Hepatocyte (in vitro differentiated cells): ENCODE data around the gene PAF1. TPM values are rescaled to one million over a fixed set of nuclear protein-coding genes. Genes with fewer than 3 reads are reported as not detected.

Experiments
- DNase-seq: peaks from one replicate; pipeline ENCODE4 v3.0.0-alpha.2; 2016; ENCODE audit warnings: low spot score
- H2AFZ ChIP-seq: fragments of 200-600 bp; sonication (generic); 2 replicates; pipeline ENCODE4 v1.6.0; 2016; ENCODE audit warnings: antibody characterized with exemption, mild to moderate bottlenecking
- H3K27ac ChIP-seq: fragments of 200-600 bp; sonication (generic); 2 replicates; pipeline ENCODE4 v1.5.1; 2016; ENCODE audit warnings: mild to moderate bottlenecking
- H3K27me3 ChIP-seq: fragments of 200-600 bp; sonication (generic); 2 replicates; pipeline ENCODE4 v1.6.1; 2016
- H3K36me3 ChIP-seq: fragments of 200-600 bp; sonication (generic); replicated peaks from 2 replicates; pipeline ENCODE4 v1.5.1; 2016; ENCODE audit warnings: low read depth; ENCODE audit not compliant: insufficient read depth
- H3K4me1 ChIP-seq: fragments of 200-600 bp; sonication (generic); 2 replicates; pipeline ENCODE4 v1.5.1; 2016; ENCODE audit warnings: mild to moderate bottlenecking, moderate library complexity; ENCODE audit not compliant: insufficient read depth
- H3K4me2 ChIP-seq: fragments of 200-600 bp; sonication (generic); 2 replicates; pipeline ENCODE4 v1.6.0; 2016
- H3K4me3 ChIP-seq: fragments of 200-600 bp; sonication (generic); 2 replicates; pipeline ENCODE4 v1.5.1; 2016; ENCODE audit warnings: mild to moderate bottlenecking
- H3K79me2 ChIP-seq: fragments of 200-600 bp; sonication (generic); 2 replicates; pipeline ENCODE4 v1.6.0; 2017; ENCODE audit warnings: mild to moderate bottlenecking
- H3K9me2 ChIP-seq: fragments of 200-600 bp; sonication (generic); replicated peaks from 2 replicates; pipeline ENCODE4 v1.6.0; 2017; ENCODE audit warnings: mild to moderate bottlenecking; ENCODE audit not compliant: insufficient read depth
- H3K9me3 ChIP-seq: fragments of 200-600 bp; sonication (generic); 2 replicates; pipeline ENCODE4 v1.5.1; 2016; ENCODE audit warnings: low read depth, mild to moderate bottlenecking
- H4K20me1 ChIP-seq: fragments of 200-600 bp; sonication (generic); 2 replicates; pipeline ENCODE4 v1.6.0; 2016; ENCODE audit warnings: mild to moderate bottlenecking; ENCODE audit not compliant: insufficient read depth, poor library complexity, severe bottlenecking
- EZH2 ChIP-seq: fragments of 200-600 bp; sonication (generic); IDR thresholded peaks from 2 replicates; pipeline ENCODE4 v1.6.1; 2016; ENCODE audit warnings: antibody characterized with exemption, mild to moderate bottlenecking, borderline replicate concordance
- EZH2phosphoT487 ChIP-seq: fragments of 200-600 bp; sonication (generic); IDR thresholded peaks from one replicate; pipeline ENCODE4 v1.6.1; 2018; ENCODE audit warnings: antibody characterized with exemption, mild to moderate bottlenecking, low read depth, moderate library complexity; ENCODE audit not compliant: unreplicated experiment, severe bottlenecking
- WGBS: methylation state at CpG from one replicate; pipeline ENCODE4 v1.1.6; 2016; ENCODE audit warnings: low lambda C conversion rate; ENCODE audit errors: missing lambda C conversion rate; 5-methylcytosine and 5-hydroxymethylcytosine counted together
- polyA plus RNA-seq: library from polyadenylated mRNA; unstranded; fragments of >200 nt; fragmentation: Nextera tagmentation; extraction: Ambion mirVana; gene quantifications from 2 replicates; pipeline ENCODE4 v1.2.1, GENCODE V29; 2016
- total RNA-seq: library from RNA; depleted of rRNA; stranded (reverse); fragments of >200 nt; gene quantifications from 2 replicates; pipeline ENCODE4 v1.2.3, GENCODE V29; 2014
- TF ChIP-seq, protein P1 (sequence below): fragments of 200-600 bp; sonication (generic); IDR thresholded peaks from 2 replicates; pipeline ENCODE4 v1.5.1; 2016; ENCODE audit warnings: antibody characterized with exemption, mild to moderate bottlenecking; ENCODE audit not compliant: poor library complexity

Gene PAF1
- total and polyA plus RNA-seq, 2 experiments from 2014 or later = 30.4 to 54.4 TPM

- no peak overlapping the region for H2AFZ ChIP-seq
- no peaks in the 10 kb centered on the region for H3K9me2 ChIP-seq
- no peaks in the 10 kb centered on the region for H3K36me3 ChIP-seq
- H3K9me3 ChIP-seq = no peaks in the 10 kb centered on the region
- no peak overlapping the region for H3K4me2 ChIP-seq
- H3K27me3 ChIP-seq = no peaks in the 10 kb centered on the region
- H4K20me1 ChIP-seq = no peaks in the 10 kb centered on the region
- DNase-seq = no peak
- H3K27ac ChIP-seq = no peak overlapping the region
- H3K4me3 ChIP-seq = no peak overlapping the region
- TF ChIP-seq EZH2 (no peak), EZH2phosphoT487 (no peak)
- TF ChIP-seq, protein P1, sequence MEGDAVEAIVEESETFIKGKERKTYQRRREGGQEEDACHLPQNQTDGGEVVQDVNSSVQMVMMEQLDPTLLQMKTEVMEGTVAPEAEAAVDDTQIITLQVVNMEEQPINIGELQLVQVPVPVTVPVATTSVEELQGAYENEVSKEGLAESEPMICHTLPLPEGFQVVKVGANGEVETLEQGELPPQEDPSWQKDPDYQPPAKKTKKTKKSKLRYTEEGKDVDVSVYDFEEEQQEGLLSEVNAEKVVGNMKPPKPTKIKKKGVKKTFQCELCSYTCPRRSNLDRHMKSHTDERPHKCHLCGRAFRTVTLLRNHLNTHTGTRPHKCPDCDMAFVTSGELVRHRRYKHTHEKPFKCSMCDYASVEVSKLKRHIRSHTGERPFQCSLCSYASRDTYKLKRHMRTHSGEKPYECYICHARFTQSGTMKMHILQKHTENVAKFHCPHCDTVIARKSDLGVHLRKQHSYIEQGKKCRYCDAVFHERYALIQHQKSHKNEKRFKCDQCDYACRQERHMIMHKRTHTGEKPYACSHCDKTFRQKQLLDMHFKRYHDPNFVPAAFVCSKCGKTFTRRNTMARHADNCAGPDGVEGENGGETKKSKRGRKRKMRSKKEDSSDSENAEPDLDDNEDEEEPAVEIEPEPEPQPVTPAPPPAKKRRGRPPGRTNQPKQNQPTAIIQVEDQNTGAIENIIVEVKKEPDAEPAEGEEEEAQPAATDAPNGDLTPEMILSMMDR = no peak
- peaks cover 6% of the 10 kb centered on the region for H3K4me1 ChIP-seq
- peaks cover 16% of the 10 kb centered on the region for H3K79me2 ChIP-seq
- WGBS = 94% methylated on average over 7 of the region's 7 CpGs
Measured at GRCh38 chr19:39386557-39386956, 4.3 kb downstream of the PAF1 start.

- Histone ChIP-seq H3K27me3 (no peaks in the 10 kb centered on the region), H3K9me3 (no peaks in the 10 kb centered on the region), H3K27ac (no peak overlapping the region), H3K4me1 (peaks cover 6% of the 10 kb centered on the region), H3K4me3 (no peak overlapping the region), H3K36me3 (no peaks in the 10 kb centered on the region), H4K20me1 (no peaks in the 10 kb centered on the region), H3K4me2 (no peak overlapping the region), H3K79me2 (peaks cover 15% of the 10 kb centered on the region), H3K9me2 (no peaks in the 10 kb centered on the region), H2AFZ (no peak overlapping the region)
- no peak for DNase-seq
- TF ChIP-seq EZH2phosphoT487 = no peak
- TF ChIP-seq, protein P1 = no peak
- TF ChIP-seq EZH2 = no peak
- 85% methylated on average over 20 of the region's 20 CpGs for WGBS
Measured at GRCh38 chr19:39385629-39386411, 5.1 kb downstream of the PAF1 start.

GRCh38 chr19:39384839-39385568 is 5.9 kb downstream of the PAF1 start:
- Histone ChIP-seq H3K4me1 (peaks cover 4% of the 10 kb centered on the region), H3K36me3 (no peaks in the 10 kb centered on the region), H3K27me3 (no peaks in the 10 kb centered on the region), H3K9me2 (no peaks in the 10 kb centered on the region), H4K20me1 (no peaks in the 10 kb centered on the region), H3K9me3 (no peaks in the 10 kb centered on the region), H3K79me2 (peaks cover 12% of the 10 kb centered on the region), H2AFZ (no peak overlapping the region), H3K27ac (no peak overlapping the region), H3K4me2 (no peak overlapping the region), H3K4me3 (no peak overlapping the region)
- DNase-seq = no peak
- 79% methylated on average over 6 of the region's 9 CpGs for WGBS
- TF ChIP-seq EZH2 (no peak), EZH2phosphoT487 (no peak)
- TF ChIP-seq, protein P1 = no peak
